Vagina (tissue), 2 donors: Measurements from ENCODE around the gene PDCD10. TPM values are rescaled to one million over a fixed set of nuclear protein-coding genes. Genes with fewer than 3 reads are reported as not detected.

ENCODE experiments used
- DNase-seq, 2 donors: peaks; one replicate each; pipeline ENCODE4 v3.0.0-alpha.2; 2017; ENCODE audit errors: extremely low spot score in 2 of 2
- H3K27ac ChIP-seq: fragments of 200-600 bp; sonication (generic); one replicate; pipeline ENCODE4 v1.5.1; 2019
- H3K27me3 ChIP-seq: fragments of 200-600 bp; sonication (generic); one replicate; pipeline ENCODE4 v1.5.1; 2019
- H3K36me3 ChIP-seq, 2 donors: fragments of 200-600 bp; sonication (generic); one replicate each; pipeline ENCODE4 v1.5.1; 2017 to 2019
- H3K4me1 ChIP-seq: fragments of 200-600 bp; sonication (generic); one replicate; pipeline ENCODE4 v1.5.1; 2019
- H3K4me3 ChIP-seq, 2 donors: fragments of 200-600 bp; sonication (generic); 1 replicate in 1 of 2; 2 replicates in 1 of 2; pipeline ENCODE4 v1.5.1; 2016 to 2019
- H3K9me3 ChIP-seq: fragments of 200-600 bp; sonication (generic); one replicate; pipeline ENCODE4 v1.5.1; 2019
- CTCF ChIP-seq, 3 experiments: fragments of 450-650 bp in 2 of 3; fragments of 200-600 bp in 1 of 3; sonication (generic) in 1 of 3; IDR thresholded peaks; one replicate each; pipeline ENCODE4 v1.5.1; 2017 to 2019; ENCODE audit warnings: antibody characterized with exemption in 3 of 3, mild to moderate bottlenecking in 2 of 3, moderate library complexity in 2 of 3
- POLR2A ChIP-seq, 2 donors: fragments of 450-650 bp; IDR thresholded peaks; one replicate each; pipeline ENCODE4 v1.6.1; 2017; ENCODE audit warnings: antibody characterized with exemption in 2 of 2, mild to moderate bottlenecking in 2 of 2, moderate library complexity in 2 of 2
- POLR2AphosphoS5 ChIP-seq, 2 donors: sonication (generic); formaldehyde crosslinking; IDR thresholded peaks; one replicate each; pipeline ENCODE4 v1.9.0; 2017; ENCODE audit warnings: antibody characterized with exemption in 2 of 2, mild to moderate bottlenecking in 2 of 2, low read depth in 1 of 2; ENCODE audit not compliant: insufficient read depth in 1 of 2
- intact Hi-C: fragments of 100-400 bp; cut with DNase I; formaldehyde crosslinking; loops from one replicate; pipeline ENCODE4 v1.15.1; 2023
- total RNA-seq: library from RNA; depleted of rRNA; stranded (reverse); fragments of >200 nt; gene quantifications from one replicate; pipeline ENCODE4 v1.2.3, GENCODE V29; 2016

PDCD10 gene
- total RNA-seq, 1 donor from 2014 or later: 71.7 TPM

- intact Hi-C loops: no loop called here
- H3K4me3 ChIP-seq: no peak overlapping the region
- no peaks in the 10 kb centered on the region for H3K27me3 ChIP-seq
- H3K36me3 ChIP-seq: no peaks in the 10 kb centered on the region
- TF ChIP-seq POLR2A (IDR thresholded peaks at IDR 0.05): no peak
- no peak for TF ChIP-seq CTCF (IDR thresholded peaks at IDR 0.05)
- TF ChIP-seq POLR2AphosphoS5 (IDR thresholded peaks at IDR 0.05; ENCODE audit: insufficient read depth in 1 of 2, low read depth in 1 of 2): no peak
- no peaks in the 10 kb centered on the region for H3K9me3 ChIP-seq
- no peaks in the 10 kb centered on the region for H3K4me1 ChIP-seq
- no peak overlapping the region for H3K27ac ChIP-seq
- DNase-seq: no peak
Observed at GRCh38 chr3:167754049-167754448, 19.4 kb upstream of the PDCD10 start.

- no peaks in the 10 kb centered on the region for H3K27me3 ChIP-seq
- intact Hi-C loops: no loop called here
- no peak overlapping the region for H3K4me3 ChIP-seq
- no peaks in the 10 kb centered on the region for H3K4me1 ChIP-seq
- no peaks in the 10 kb centered on the region for H3K36me3 ChIP-seq
- TF ChIP-seq POLR2A (IDR thresholded peaks at IDR 0.05) (no peak), CTCF (IDR thresholded peaks at IDR 0.05) (no peak), POLR2AphosphoS5 (IDR thresholded peaks at IDR 0.05; ENCODE audit: insufficient read depth in 1 of 2, low read depth in 1 of 2) (no peak)
- no peak overlapping the region for H3K27ac ChIP-seq
- DNase-seq: no peak
- no peaks in the 10 kb centered on the region for H3K9me3 ChIP-seq
Observed at GRCh38 chr3:167750272-167750971, 15.7 kb upstream of the PDCD10 start.

GRCh38 chr3:167749728-167750127 lies 15.0 kb upstream of the PDCD10 start:
- H3K4me1 ChIP-seq: no peaks in the 10 kb centered on the region
- intact Hi-C loops: no loop called here
- DNase-seq: no peak
- no peaks in the 10 kb centered on the region for H3K9me3 ChIP-seq
- no peak overlapping the region for H3K27ac ChIP-seq
- H3K36me3 ChIP-seq: no peaks in the 10 kb centered on the region
- H3K27me3 ChIP-seq: no peaks in the 10 kb centered on the region
- TF ChIP-seq POLR2AphosphoS5 (IDR thresholded peaks at IDR 0.05; ENCODE audit: insufficient read depth in 1 of 2, low read depth in 1 of 2): no peak
- no peak for TF ChIP-seq CTCF (IDR thresholded peaks at IDR 0.05)
- TF ChIP-seq POLR2A (IDR thresholded peaks at IDR 0.05): no peak
- no peak overlapping the region for H3K4me3 ChIP-seq

GRCh38 chr3:167749209-167749608 lies 14.5 kb upstream of the PDCD10 start:
- Histone ChIP-seq H3K27ac (no peak overlapping the region), H3K9me3 (no peaks in the 10 kb centered on the region), H3K4me1 (no peaks in the 10 kb centered on the region), H3K36me3 (no peaks in the 10 kb centered on the region), H3K4me3 (no peak overlapping the region), H3K27me3 (no peaks in the 10 kb centered on the region)
- no peak for DNase-seq
- TF ChIP-seq POLR2A (IDR thresholded peaks at IDR 0.05) (no peak), CTCF (IDR thresholded peaks at IDR 0.05) (no peak), POLR2AphosphoS5 (IDR thresholded peaks at IDR 0.05; ENCODE audit: insufficient read depth in 1 of 2, low read depth in 1 of 2) (no peak)
- intact Hi-C loops: no loop called here

GRCh38 chr3:167743799-167744198 lies 9.1 kb upstream of the PDCD10 start:
- H3K9me3 ChIP-seq: no peaks in the 10 kb centered on the region
- DNase-seq: no peak
- no peak overlapping the region for H3K4me3 ChIP-seq
- TF ChIP-seq POLR2A (IDR thresholded peaks at IDR 0.05) (no peak), POLR2AphosphoS5 (IDR thresholded peaks at IDR 0.05; ENCODE audit: insufficient read depth in 1 of 2, low read depth in 1 of 2) (no peak), CTCF (IDR thresholded peaks at IDR 0.05) (no peak)
- no peaks in the 10 kb centered on the region for H3K4me1 ChIP-seq
- H3K27ac ChIP-seq: no peak overlapping the region
- H3K36me3 ChIP-seq: no peaks in the 10 kb centered on the region
- intact Hi-C loops: no loop called here
- no peaks in the 10 kb centered on the region for H3K27me3 ChIP-seq
